ENCODE results near the gene AKT2.

DNA sequence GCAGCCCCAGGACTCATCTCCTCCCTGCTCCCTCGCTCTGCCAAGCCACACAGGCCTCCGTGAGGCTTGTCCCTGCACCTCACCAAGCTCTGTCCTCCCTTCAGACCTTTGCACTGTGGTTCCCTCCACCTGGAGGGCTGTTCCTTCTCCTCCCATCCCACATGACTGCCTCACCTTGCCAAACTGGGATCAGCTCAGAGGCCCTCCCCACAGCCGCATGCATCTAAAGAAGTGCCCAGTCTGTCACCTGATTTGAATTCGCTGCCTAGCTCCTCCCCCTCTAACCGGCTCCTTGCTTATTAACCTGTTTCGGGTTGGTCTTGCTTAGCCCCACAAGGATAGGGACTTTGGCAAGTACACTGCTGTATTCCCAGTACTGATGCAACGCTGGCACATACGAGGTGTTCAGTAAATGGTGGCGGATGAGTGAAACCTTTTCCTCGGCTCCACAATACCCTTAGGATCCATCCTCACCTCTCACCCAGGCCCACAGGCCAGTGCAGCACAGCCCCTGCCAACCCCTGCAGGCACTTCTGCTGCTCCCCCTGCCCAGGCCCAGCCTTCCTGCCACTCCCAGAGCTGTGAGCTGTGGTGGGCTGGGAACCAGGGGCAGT lies 4.4 kb downstream of the AKT2 start:
- TF ChIP-seq, protein P1, sequence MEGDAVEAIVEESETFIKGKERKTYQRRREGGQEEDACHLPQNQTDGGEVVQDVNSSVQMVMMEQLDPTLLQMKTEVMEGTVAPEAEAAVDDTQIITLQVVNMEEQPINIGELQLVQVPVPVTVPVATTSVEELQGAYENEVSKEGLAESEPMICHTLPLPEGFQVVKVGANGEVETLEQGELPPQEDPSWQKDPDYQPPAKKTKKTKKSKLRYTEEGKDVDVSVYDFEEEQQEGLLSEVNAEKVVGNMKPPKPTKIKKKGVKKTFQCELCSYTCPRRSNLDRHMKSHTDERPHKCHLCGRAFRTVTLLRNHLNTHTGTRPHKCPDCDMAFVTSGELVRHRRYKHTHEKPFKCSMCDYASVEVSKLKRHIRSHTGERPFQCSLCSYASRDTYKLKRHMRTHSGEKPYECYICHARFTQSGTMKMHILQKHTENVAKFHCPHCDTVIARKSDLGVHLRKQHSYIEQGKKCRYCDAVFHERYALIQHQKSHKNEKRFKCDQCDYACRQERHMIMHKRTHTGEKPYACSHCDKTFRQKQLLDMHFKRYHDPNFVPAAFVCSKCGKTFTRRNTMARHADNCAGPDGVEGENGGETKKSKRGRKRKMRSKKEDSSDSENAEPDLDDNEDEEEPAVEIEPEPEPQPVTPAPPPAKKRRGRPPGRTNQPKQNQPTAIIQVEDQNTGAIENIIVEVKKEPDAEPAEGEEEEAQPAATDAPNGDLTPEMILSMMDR (IDR thresholded peaks at IDR 0.05): 0 out of 2 replicates have a peak, but pooled peaks have one; percentile 5
- TF ChIP-seq ZFX (IDR thresholded peaks at IDR 0.05; ENCODE audit: borderline replicate concordance): no peak

Data from 22Rv1 (cell line).